Measurements from ENCODE around the gene NCSTN. TPM values are rescaled to one million over a fixed set of nuclear protein-coding genes. Genes with fewer than 3 reads are reported as not detected.

NCSTN gene
- total RNA-seq, 1 experiment from 2014 or later: 89.5 TPM

GRCh38 chr1:160407839-160408801, 64.9 kb downstream of the NCSTN start:
- Mint-ChIP-seq H3K27ac (ENCODE audit: unreplicated experiment) (no peak overlapping the region), H3K36me3 (ENCODE audit: insufficient read depth, unreplicated experiment) (no peaks in the 10 kb centered on the region), H3K9me3 (ENCODE audit: unreplicated experiment) (no peaks in the 10 kb centered on the region), H3K4me3 (ENCODE audit: unreplicated experiment) (no peak overlapping the region), H3K27me3 (ENCODE audit: insufficient read depth, unreplicated experiment) (no peaks in the 10 kb centered on the region), H3K4me1 (ENCODE audit: low read depth, unreplicated experiment) (peaks cover 14% of the 10 kb centered on the region)
- 0 out of 2 replicates have a peak, but pooled peaks cover 6% of the 10 kb centered on the region for H3K4me1 ChIP-seq
- no peaks in the 10 kb centered on the region for H3K9me3 ChIP-seq
- TF ChIP-seq, protein P1, sequence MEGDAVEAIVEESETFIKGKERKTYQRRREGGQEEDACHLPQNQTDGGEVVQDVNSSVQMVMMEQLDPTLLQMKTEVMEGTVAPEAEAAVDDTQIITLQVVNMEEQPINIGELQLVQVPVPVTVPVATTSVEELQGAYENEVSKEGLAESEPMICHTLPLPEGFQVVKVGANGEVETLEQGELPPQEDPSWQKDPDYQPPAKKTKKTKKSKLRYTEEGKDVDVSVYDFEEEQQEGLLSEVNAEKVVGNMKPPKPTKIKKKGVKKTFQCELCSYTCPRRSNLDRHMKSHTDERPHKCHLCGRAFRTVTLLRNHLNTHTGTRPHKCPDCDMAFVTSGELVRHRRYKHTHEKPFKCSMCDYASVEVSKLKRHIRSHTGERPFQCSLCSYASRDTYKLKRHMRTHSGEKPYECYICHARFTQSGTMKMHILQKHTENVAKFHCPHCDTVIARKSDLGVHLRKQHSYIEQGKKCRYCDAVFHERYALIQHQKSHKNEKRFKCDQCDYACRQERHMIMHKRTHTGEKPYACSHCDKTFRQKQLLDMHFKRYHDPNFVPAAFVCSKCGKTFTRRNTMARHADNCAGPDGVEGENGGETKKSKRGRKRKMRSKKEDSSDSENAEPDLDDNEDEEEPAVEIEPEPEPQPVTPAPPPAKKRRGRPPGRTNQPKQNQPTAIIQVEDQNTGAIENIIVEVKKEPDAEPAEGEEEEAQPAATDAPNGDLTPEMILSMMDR (IDR thresholded peaks at IDR 0.05; ENCODE audit: insufficient read depth in 1 of 2, low read depth in 1 of 2, low read length in 1 of 2, severe bottlenecking in 1 of 2, unreplicated experiment in 1 of 2): no peak
- DNase-seq: no peak
- H3K27me3 ChIP-seq (replicated peaks; ENCODE audit: control insufficient read depth, insufficient read depth, low read length): no peaks in the 10 kb centered on the region
- BruUV-seq (replicated peaks): no TSS peak
- intact Hi-C loops (cut with micrococcal nuclease; ENCODE audit: unreplicated experiment): no loop called here
- H3K36me3 ChIP-seq (ENCODE audit: control insufficient read depth, insufficient read depth, low read length): no peaks in the 10 kb centered on the region
- ChIA-PET POLR2A (no interaction called here), CTCF (no interaction called here)
- H3K4me3 ChIP-seq (ENCODE audit: low read depth, low read length): no peak overlapping the region

Other genes with a start within 250 kb of the NCSTN start
- 15.4 and 16.0 TPM in 2 replicates for gene IGSF8, start 244.8 kb upstream of the NCSTN start, total RNA-seq (2022)
- 0.36 TPM in 1 of 2 replicates, not detected in the other for gene ATP1A2, start 227.6 kb upstream of the NCSTN start, total RNA-seq (2022)
- gene ATP1A4, start 191.8 kb upstream of the NCSTN start, total RNA-seq (2022): not detected in 2 replicates
- not detected in 2 replicates for gene CASQ1, start 152.8 kb upstream of the NCSTN start, total RNA-seq (2022)
- gene PEA15, start 138.0 kb upstream of the NCSTN start, total RNA-seq (2022): 84.9 and 85.1 TPM in 2 replicates
- 112 and 116 TPM in 2 replicates for gene DCAF8, start 80.8 kb upstream of the NCSTN start, total RNA-seq (2022)
- gene PEX19, start 58.2 kb upstream of the NCSTN start, total RNA-seq (2022): 56.3 and 59.3 TPM in 2 replicates
- gene COPA, start 133 bp upstream of the NCSTN start, total RNA-seq (2022): 153 and 155 TPM in 2 replicates
- gene NHLH1, start 23.7 kb downstream of the NCSTN start, total RNA-seq (2022): 0.28 and 0.36 TPM in 2 replicates
- gene VANGL2, start 57.2 kb downstream of the NCSTN start, total RNA-seq (2022): 3.2 and 3.4 TPM in 2 replicates
- gene SLAMF6, start 179.9 kb downstream of the NCSTN start, total RNA-seq (2022): not detected in 2 replicates
- not detected in 2 replicates for gene CD84, start 236.1 kb downstream of the NCSTN start, total RNA-seq (2022)